HUES64 (cell line): ENCODE results near the gene AIMP1. TPM values are rescaled to one million over a fixed set of nuclear protein-coding genes. Genes with fewer than 3 reads are reported as not detected.
A peak's percentile ranks its signal among the peaks of the same experiment; 100 is the strongest.

Source experiments
- H3K27ac ChIP-seq: 2 replicates; pipeline ENCODE4 v1.7.0; 2013; ENCODE audit warnings: low read depth, low read length, inconsistent platforms
- H3K27me3 ChIP-seq: 2 replicates; pipeline ENCODE4 v1.6.1; 2013; ENCODE audit warnings: mild to moderate bottlenecking, low read length; ENCODE audit not compliant: insufficient read depth
- H3K36me3 ChIP-seq: 2 replicates; pipeline ENCODE4 v1.6.1; 2013; ENCODE audit warnings: mild to moderate bottlenecking, low read length; ENCODE audit not compliant: insufficient read depth
- H3K4me1 ChIP-seq: 2 replicates; pipeline ENCODE4 v1.6.1; 2013; ENCODE audit warnings: mild to moderate bottlenecking, low read length, moderate library complexity; ENCODE audit not compliant: insufficient read depth
- H3K4me3 ChIP-seq: 2 replicates; pipeline ENCODE4 v1.5.1; 2013; ENCODE audit warnings: mild to moderate bottlenecking, low read length, moderate library complexity
- H3K9ac ChIP-seq: 2 replicates; pipeline ENCODE4 v1.6.1; 2013; ENCODE audit warnings: mild to moderate bottlenecking, low read depth, low read length
- H3K9me3 ChIP-seq: 2 replicates; pipeline ENCODE4 v1.6.1; 2013; ENCODE audit warnings: low read depth, low read length; ENCODE audit not compliant: insufficient read depth
- WGBS: fragments of 150-250, 120-280 bp; methylation state at CpG from one replicate; pipeline ENCODE4 v1.1.7; 2013; ENCODE audit warnings: missing lambda C conversion rate; 5-methylcytosine and 5-hydroxymethylcytosine counted together
- polyA plus RNA-seq, 2 experiments: library from polyadenylated mRNA; stranded (reverse); fragments of 50-300 nt; gene quantifications; one replicate each; pipeline ENCODE4 v1.2.3, GENCODE V29; 2013

The AIMP1 gene
- 30.4 TPM for polyA plus RNA-seq (2013, experiment 1 of 2)
- 40.8 TPM for polyA plus RNA-seq (2013, experiment 2 of 2)

DNA sequence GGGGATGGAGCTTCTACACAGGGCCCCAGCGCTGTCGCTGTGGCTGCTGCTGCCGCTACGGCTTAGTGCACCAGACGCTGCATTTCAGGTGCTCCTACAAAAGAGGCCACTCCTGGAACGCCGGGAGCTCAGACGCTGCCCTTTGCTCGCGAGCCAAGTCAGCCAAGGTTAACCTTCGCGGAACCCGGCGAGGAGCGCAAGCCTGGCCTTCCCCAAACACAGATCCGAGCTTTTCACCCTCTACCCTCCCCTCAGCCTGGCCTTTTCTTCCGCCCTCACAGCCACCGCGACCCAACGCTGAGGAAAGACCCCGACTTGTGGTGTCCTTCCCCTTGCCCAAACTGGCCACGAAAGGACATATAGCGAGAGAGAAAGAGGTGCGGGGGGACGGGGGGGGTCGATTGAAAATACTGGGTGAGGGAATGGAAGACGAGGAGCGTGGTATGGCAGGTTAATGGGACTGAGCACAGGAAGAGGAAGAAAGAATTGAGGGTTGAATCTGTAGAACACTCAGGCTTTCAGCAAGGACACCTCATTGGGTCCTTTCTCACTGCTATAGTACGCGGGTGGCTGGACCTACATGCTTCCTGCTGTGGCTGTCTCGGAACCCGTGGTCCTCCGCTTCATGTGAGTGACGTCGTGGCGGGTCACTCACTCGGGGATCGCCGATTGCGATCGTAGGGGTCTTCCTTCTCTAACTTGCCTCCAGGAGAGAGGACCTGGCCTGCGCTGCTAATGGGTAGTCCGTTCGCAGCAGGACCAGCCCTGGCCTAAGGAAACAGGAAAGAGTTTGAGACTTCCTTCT, at the start of gene AIMP1, which contains the start of gene TBCK:
Gene AIMP1, plus strand, starts transcription at position 583 of the 805 bp plus-strand sequence. CDS start 8,460 bp downstream, outside the sequence.
Gene TBCK, minus strand, starts transcription at position 242 of the 805 bp plus-strand sequence. CDS start 7,249 bp downstream, outside the sequence.
- peaks cover 9% of the 10 kb centered on the region; the same call in 1 of the 2 replicates for H3K36me3 ChIP-seq
- H3K9ac ChIP-seq: peak within 1 kb of the TSS; percentile 96
- no peaks in the 10 kb centered on the region for H3K27me3 ChIP-seq
- peaks cover 9% of the 10 kb centered on the region; the same call in 1 of the 2 replicates for H3K4me1 ChIP-seq
- peak within 1 kb of the TSS; percentile 88 for H3K27ac ChIP-seq
- H3K9me3 ChIP-seq: no peaks in the 10 kb centered on the region
- H3K4me3 ChIP-seq: peak within 1 kb of the TSS; percentile 86
- under 1% methylated on average over 44 of the region's 44 CpGs for WGBS

DNA sequence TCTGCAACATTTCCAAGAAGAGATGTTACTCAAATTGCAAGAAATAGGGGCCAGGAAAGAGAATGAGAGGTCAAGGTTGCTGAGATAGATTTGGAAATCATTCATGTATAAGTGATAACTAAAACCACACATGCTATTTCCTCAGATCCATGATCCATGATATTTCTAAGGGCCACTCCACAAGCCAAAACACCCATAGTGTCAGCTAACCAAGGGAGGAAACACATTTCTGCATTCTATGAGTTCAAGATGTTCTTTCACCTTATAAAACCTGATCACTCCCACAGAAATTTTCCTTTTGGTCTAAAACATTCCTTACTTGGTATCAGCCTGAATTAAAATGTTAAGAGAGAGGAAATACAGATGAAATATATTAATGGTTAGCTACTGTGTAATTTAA, 47.6 kb upstream of the AIMP1 start:
- no peaks in the 10 kb centered on the region for H3K36me3 ChIP-seq
- no peaks in the 10 kb centered on the region for H3K9me3 ChIP-seq
- no peak overlapping the region for H3K4me3 ChIP-seq
- no peak overlapping the region for H3K9ac ChIP-seq
- H3K4me1 ChIP-seq: no peaks in the 10 kb centered on the region; the same call in 1 of the 2 replicates
- H3K27ac ChIP-seq: no peak overlapping the region
- no peaks in the 10 kb centered on the region for H3K27me3 ChIP-seq

GRCh38 chr4:106269711-106270110, 46.6 kb upstream of the AIMP1 start:
- no peak overlapping the region for H3K9ac ChIP-seq
- WGBS: 97% methylated on average over 2 of the region's 2 CpGs

DNA sequence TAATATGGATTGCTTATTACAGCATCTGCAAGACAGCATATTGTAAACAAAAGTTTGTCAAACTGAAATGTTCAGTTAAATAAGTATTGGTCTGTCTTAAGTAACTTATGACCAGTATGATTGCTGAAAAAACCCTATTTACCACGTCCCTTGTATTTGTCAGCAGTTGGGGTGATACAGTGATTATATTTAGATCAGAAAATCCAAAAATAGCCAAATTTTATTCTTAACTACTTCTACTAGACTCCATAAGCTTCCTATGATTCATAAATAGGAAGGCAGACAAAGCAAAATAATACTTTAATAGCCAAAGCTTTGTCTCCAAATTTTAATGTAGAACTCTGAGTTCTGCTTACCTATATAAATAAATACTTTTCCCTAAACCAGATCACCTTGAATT, 45.6 kb upstream of the AIMP1 start:
- no peak overlapping the region for H3K27ac ChIP-seq
- WGBS: no CpG with 5 or more reads among the region's 1 CpG
- H3K4me3 ChIP-seq: no peak overlapping the region
- H3K4me1 ChIP-seq: peaks cover 4% of the 10 kb centered on the region; the same call in 1 of the 2 replicates
- no peaks in the 10 kb centered on the region for H3K9me3 ChIP-seq
- H3K27me3 ChIP-seq: no peaks in the 10 kb centered on the region
- no peak overlapping the region for H3K9ac ChIP-seq
- H3K36me3 ChIP-seq: 0 out of 2 replicates have a peak, but pooled peaks cover 3% of the 10 kb centered on the region

More at GRCh38 chr4:106269711-106270110, 46.6 kb upstream of the AIMP1 start:
- Histone ChIP-seq H3K27ac (no peak overlapping the region), H3K9me3 (no peaks in the 10 kb centered on the region), H3K4me3 (no peak overlapping the region), H3K4me1 (peaks cover 4% of the 10 kb centered on the region; the same call in 1 of the 2 replicates), H3K27me3 (no peaks in the 10 kb centered on the region), H3K36me3 (no peaks in the 10 kb centered on the region)

DNA sequence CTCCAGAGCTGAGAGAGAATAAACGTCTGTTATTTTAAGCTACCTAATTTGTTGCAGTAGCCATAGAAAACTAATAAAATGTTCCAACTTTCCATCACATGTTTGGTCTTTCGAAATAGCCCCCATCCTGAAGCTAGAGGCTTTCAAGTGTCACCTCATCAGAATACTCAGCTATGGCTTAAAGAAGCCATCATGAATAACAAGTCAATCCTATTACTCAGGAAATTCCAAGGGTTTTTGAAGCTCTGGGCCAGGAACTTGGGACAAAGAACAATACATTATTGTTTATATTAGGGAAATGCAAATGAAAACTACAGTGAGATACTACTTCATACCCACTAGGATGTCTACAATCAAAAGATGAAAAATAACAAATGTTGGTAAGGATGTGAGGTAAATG, 42.5 kb upstream of the AIMP1 start:
- WGBS: 87% methylated on average over 2 of the region's 2 CpGs
- no peaks in the 10 kb centered on the region for H3K27me3 ChIP-seq
- no peak overlapping the region for H3K9ac ChIP-seq
- H3K9me3 ChIP-seq: no peaks in the 10 kb centered on the region
- H3K4me1 ChIP-seq: peaks cover 4% of the 10 kb centered on the region; the same call in 1 of the 2 replicates
- H3K36me3 ChIP-seq: 0 out of 2 replicates have a peak, but pooled peaks cover 3% of the 10 kb centered on the region
- no peak overlapping the region for H3K4me3 ChIP-seq
- H3K27ac ChIP-seq: no peak overlapping the region; the same call in 1 of the 2 replicates

DNA sequence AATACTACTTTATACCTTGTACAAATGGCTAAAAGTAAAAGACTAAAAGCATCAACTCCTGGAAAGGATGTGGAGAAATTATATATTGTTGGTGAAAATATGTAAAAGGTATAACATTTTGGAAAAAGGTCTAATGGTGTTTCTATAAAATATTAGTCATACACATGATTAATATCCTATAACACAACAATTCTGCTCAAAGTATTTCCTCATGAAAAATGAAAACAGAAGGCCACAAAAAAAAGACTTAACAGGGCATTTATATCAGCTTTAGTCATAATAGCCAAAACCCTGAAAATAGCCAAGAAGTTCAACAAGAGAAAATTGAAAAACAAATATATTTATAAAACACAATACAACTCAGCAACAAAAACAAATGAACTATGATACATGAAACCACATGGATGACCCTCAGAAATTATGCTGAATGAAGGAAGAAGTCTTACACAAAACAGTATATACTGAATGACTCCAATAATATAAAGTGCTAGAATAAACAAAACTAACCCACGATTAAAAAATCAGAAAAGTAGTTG, 39.1 kb upstream of the AIMP1 start:
- H3K27me3 ChIP-seq: no peaks in the 10 kb centered on the region
- H3K9me3 ChIP-seq: no peaks in the 10 kb centered on the region
- H3K4me3 ChIP-seq: no peak overlapping the region
- peaks cover 6% of the 10 kb centered on the region; the same call in 1 of the 2 replicates for H3K36me3 ChIP-seq
- H3K4me1 ChIP-seq: peaks cover 4% of the 10 kb centered on the region; the same call in 1 of the 2 replicates
- H3K9ac ChIP-seq: no peak overlapping the region
- H3K27ac ChIP-seq: no peak overlapping the region
- 100% methylated on average over 1 of the region's 1 CpG for WGBS

DNA sequence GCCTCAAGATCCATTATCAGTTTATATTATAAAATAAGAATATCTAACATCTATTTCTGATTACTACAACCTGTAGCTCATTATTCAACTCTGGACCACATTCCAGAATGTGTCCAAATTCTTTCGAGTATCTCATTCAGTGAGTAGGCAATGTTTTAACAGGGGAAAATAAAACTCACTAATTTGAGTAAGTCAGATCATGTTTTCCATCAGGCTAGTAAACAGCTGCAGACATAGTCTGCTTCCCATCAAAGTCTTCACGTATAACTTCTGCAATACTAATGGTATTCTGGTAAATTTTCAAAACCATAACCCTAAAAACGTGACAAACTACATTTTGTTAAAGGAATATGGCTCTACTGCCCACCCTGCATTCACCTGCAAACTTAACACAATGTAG, 32.1 kb upstream of the AIMP1 start:
- WGBS: 97% methylated on average over 3 of the region's 3 CpGs
- no peak overlapping the region for H3K9ac ChIP-seq
- no peaks in the 10 kb centered on the region for H3K27me3 ChIP-seq
- no peaks in the 10 kb centered on the region; the same call in 1 of the 2 replicates for H3K4me1 ChIP-seq
- H3K36me3 ChIP-seq: peaks cover 2% of the 10 kb centered on the region; the same call in 1 of the 2 replicates
- H3K9me3 ChIP-seq: no peaks in the 10 kb centered on the region
- no peak overlapping the region for H3K27ac ChIP-seq
- H3K4me3 ChIP-seq: no peak overlapping the region

- 92% methylated on average over 7 of the region's 8 CpGs for WGBS
- Histone ChIP-seq H3K27ac (no peak overlapping the region), H3K4me1 (no peaks in the 10 kb centered on the region; the same call in 1 of the 2 replicates), H3K27me3 (no peaks in the 10 kb centered on the region), H3K36me3 (peaks cover 3% of the 10 kb centered on the region; the same call in 1 of the 2 replicates), H3K9ac (no peak overlapping the region), H3K4me3 (no peak overlapping the region), H3K9me3 (no peaks in the 10 kb centered on the region)
These were observed 29.7 kb upstream of the AIMP1 start for GRCh38 chr4:106286611-106287010.

- Histone ChIP-seq H3K4me1 (no peaks in the 10 kb centered on the region; the same call in 1 of the 2 replicates), H3K9ac (no peak overlapping the region), H3K27me3 (no peaks in the 10 kb centered on the region), H3K4me3 (no peak overlapping the region), H3K27ac (no peak overlapping the region), H3K9me3 (no peaks in the 10 kb centered on the region), H3K36me3 (peaks cover 6% of the 10 kb centered on the region; the same call in 1 of the 2 replicates)
These were observed 28.9 kb upstream of the AIMP1 start for GRCh38 chr4:106287353-106287969.

- peaks cover 17% of the 10 kb centered on the region for H3K36me3 ChIP-seq
- WGBS: no CpG with 5 or more reads among the region's 2 CpGs
- H3K4me1 ChIP-seq: no peaks in the 10 kb centered on the region; the same call in 1 of the 2 replicates
- H3K9me3 ChIP-seq: no peaks in the 10 kb centered on the region
- H3K4me3 ChIP-seq: no peak overlapping the region
- no peak overlapping the region for H3K9ac ChIP-seq
- H3K27ac ChIP-seq: no peak overlapping the region
- no peaks in the 10 kb centered on the region for H3K27me3 ChIP-seq
These were observed 26.6 kb upstream of the AIMP1 start for GRCh38 chr4:106289737-106290136.

GRCh38 chr4:106291678-106292077, 24.7 kb upstream of the AIMP1 start:
- H3K4me1 ChIP-seq: peaks cover 6% of the 10 kb centered on the region
- H3K36me3 ChIP-seq: peaks cover 24% of the 10 kb centered on the region
- WGBS: 99% methylated on average over 5 of the region's 5 CpGs
- no peaks in the 10 kb centered on the region for H3K27me3 ChIP-seq
- H3K9ac ChIP-seq: no peak overlapping the region
- no peaks in the 10 kb centered on the region for H3K9me3 ChIP-seq
- no peak overlapping the region for H3K4me3 ChIP-seq
- H3K27ac ChIP-seq: no peak overlapping the region
